ENCODE data around the gene FMNL2.

Gene FMNL2

GRCh38 chr2:152630466-152630865, 295.5 kb downstream of the FMNL2 start:
- Histone ChIP-seq H3K4me3 (no peak overlapping the region), H3K4me1 (peaks cover 0 to 8% (median 0%) of the 10 kb centered on the region in 4 donors), H3K27me3 (no peaks in the 10 kb centered on the region), H3K27ac (no peak overlapping the region), H3K36me3 (peaks cover 32 to 53% (median 49%) of the 10 kb centered on the region in 3 donors), H3K9me3 (no peaks in the 10 kb centered on the region)
- intact Hi-C loops (cut with DNase I; ENCODE audit: low total_unique reads) = no loop called here
- no peak for DNase-seq
- TF ChIP-seq CTCF (IDR thresholded peaks at IDR 0.05) = no peak

GRCh38 chr2:152632736-152633135, 297.8 kb downstream of the FMNL2 start:
- Histone ChIP-seq H3K4me3 (no peak overlapping the region), H3K36me3 (peaks cover 32 to 64% (median 64%) of the 10 kb centered on the region in 3 donors), H3K4me1 (no peaks in the 10 kb centered on the region), H3K27ac (no peak overlapping the region), H3K9me3 (no peaks in the 10 kb centered on the region), H3K27me3 (no peaks in the 10 kb centered on the region)
- DNase-seq = no peak
- intact Hi-C loops (cut with DNase I; ENCODE audit: low total_unique reads) = no loop called here
- TF ChIP-seq CTCF (IDR thresholded peaks at IDR 0.05) = no peak

- peaks cover 31 to 75% (median 72%) of the 10 kb centered on the region in 3 donors for H3K36me3 ChIP-seq
These were observed 300.8 kb downstream of the FMNL2 start for GRCh38 chr2:152635635-152636298.

GRCh38 chr2:152637251-152637650, 302.3 kb downstream of the FMNL2 start:
- H3K27ac ChIP-seq = no peak overlapping the region
- H3K36me3 ChIP-seq = peaks cover 38 to 80% (median 76%) of the 10 kb centered on the region in 3 donors
- H3K27me3 ChIP-seq = no peaks in the 10 kb centered on the region
- H3K4me3 ChIP-seq = no peak overlapping the region
- H3K4me1 ChIP-seq = no peaks in the 10 kb centered on the region
- TF ChIP-seq CTCF (IDR thresholded peaks at IDR 0.05) = no peak
- DNase-seq = no peak
- intact Hi-C loops (cut with DNase I; ENCODE audit: low total_unique reads) = loop anchor here (5.0 kb wide), 1 partner anchor 450 kb away; no protein-coding TSS in a partner anchor
- H3K9me3 ChIP-seq = no peaks in the 10 kb centered on the region

More at GRCh38 chr2:152635635-152636298, 300.8 kb downstream of the FMNL2 start:
- no peak overlapping the region for H3K4me3 ChIP-seq
- no peak overlapping the region for H3K27ac ChIP-seq
- no peaks in the 10 kb centered on the region for H3K4me1 ChIP-seq
- H3K27me3 ChIP-seq = no peaks in the 10 kb centered on the region
- no peaks in the 10 kb centered on the region for H3K9me3 ChIP-seq
- peak; percentile 76 to 78 for TF ChIP-seq CTCF (IDR thresholded peaks at IDR 0.05)
- DNase-seq = peak in 1 of 2 donors; percentile 54
- intact Hi-C loops (cut with DNase I; ENCODE audit: low total_unique reads) = loop anchor here (5.0 kb wide), 1 partner anchor 448 kb away; no protein-coding TSS in a partner anchor

- TF ChIP-seq CTCF (IDR thresholded peaks at IDR 0.05) = no peak
- intact Hi-C loops (cut with DNase I; ENCODE audit: low total_unique reads) = loop anchor here (5.0 kb wide), 1 partner anchor 451 kb away; no protein-coding TSS in a partner anchor
- no peak for DNase-seq
- Histone ChIP-seq H3K36me3 (peaks cover 39 to 80% (median 74%) of the 10 kb centered on the region in 3 donors), H3K4me3 (no peak overlapping the region), H3K27ac (no peak overlapping the region), H3K4me1 (no peaks in the 10 kb centered on the region), H3K9me3 (no peaks in the 10 kb centered on the region), H3K27me3 (no peaks in the 10 kb centered on the region)
These were observed 303.1 kb downstream of the FMNL2 start for GRCh38 chr2:152638056-152638455.
